ENCODE data around the gene CAPN3. TPM values are rescaled to one million over a fixed set of nuclear protein-coding genes. Genes with fewer than 3 reads are reported as not detected.

The CAPN3 gene
- polyA plus RNA-seq, 3 donors = 28.7 to 37.7 (median 33.0) TPM

- DNase-seq = no peak
Measured at GRCh38 chr15:42387603-42388002, 28.3 kb downstream of the CAPN3 start.

GRCh38 chr15:42392309-42393024, 33.2 kb downstream of the CAPN3 start:
- DNase-seq = no peak

GRCh38 chr15:42394106-42394505, 34.8 kb downstream of the CAPN3 start:
- DNase-seq = no peak

DNA sequence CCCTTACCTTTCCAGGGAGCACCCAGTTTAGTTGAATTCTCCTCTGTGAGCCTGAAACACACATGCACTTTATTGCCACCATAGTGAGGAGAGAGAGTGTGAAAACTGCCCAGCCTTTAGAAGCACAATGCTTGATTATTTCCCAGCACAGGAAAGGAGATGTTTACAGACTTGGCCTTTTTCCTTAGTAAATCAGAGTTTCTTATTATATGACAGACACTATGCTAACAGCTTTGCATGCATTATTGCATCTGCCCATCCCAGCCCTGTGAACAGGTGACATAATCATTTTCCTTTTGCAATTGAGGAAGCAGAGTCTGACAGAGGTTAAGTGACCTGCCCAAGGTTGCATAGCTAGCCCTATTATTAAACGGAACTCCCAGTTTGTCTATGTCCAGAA, 36.5 kb downstream of the CAPN3 start:
- DNase-seq = no peak

DNA sequence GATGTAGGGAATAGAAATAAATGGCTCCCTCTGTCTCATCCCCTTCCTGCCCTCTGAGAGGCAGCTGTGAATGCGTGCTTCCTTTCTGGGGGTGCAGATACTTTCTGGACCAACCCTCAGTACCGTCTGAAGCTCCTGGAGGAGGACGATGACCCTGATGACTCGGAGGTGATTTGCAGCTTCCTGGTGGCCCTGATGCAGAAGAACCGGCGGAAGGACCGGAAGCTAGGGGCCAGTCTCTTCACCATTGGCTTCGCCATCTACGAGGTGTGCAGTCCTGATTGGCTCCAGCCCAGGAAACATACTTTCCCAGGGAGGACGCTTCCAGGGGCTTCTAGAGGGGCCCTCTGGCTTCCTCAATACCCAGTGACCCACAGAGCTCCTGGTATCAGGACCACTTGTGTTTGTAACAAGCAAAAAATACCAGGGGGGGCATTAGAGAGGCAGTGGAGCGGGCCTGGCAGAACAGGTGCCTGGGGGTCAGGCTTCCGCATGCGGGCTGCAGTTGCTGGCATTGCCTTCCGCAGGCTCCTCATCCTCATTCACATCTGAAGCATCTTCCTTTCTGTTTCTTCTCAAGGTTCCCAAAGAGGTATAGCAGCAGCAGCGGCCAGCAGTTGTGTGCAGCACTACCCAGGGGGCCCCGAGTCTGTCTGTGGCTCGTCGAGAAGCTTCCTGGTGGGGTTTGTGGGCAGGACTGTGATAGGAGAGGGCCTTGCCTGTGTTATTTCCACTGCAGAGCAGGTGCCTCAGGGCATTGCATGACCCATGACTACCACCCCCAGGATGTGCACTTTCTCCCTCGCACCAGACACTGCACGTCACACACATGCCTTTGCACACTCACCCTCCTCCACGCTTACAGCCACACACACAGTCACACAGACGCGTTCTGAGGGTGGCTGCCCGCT, 42.5 kb downstream of the CAPN3 start:
- DNase-seq = no peak

- no peak for DNase-seq
Measured at GRCh38 chr15:42402455-42403205, 43.3 kb downstream of the CAPN3 start.

DNA sequence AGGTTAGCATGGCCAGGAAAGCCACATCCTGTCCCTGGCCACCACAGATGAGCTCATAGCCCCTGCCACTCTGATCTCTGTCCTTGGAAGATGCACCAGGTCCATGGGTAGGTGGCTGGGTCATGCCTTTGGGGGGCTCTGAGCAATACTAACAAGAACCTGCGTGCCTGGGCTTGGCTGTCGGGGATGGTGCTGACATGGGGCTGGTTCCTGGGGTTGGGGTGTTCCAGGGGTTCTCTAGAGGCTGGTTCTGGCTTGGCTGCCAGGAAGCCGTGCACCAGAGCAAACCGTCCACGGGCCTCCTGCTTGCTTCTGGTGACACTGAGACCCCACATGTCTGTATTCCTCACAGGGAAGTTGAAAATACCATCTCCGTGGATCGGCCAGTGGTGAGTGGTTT, 44.1 kb downstream of the CAPN3 start:
- no peak for DNase-seq

- no peak for DNase-seq
Measured at GRCh38 chr15:42404461-42405235, 45.3 kb downstream of the CAPN3 start.

DNA sequence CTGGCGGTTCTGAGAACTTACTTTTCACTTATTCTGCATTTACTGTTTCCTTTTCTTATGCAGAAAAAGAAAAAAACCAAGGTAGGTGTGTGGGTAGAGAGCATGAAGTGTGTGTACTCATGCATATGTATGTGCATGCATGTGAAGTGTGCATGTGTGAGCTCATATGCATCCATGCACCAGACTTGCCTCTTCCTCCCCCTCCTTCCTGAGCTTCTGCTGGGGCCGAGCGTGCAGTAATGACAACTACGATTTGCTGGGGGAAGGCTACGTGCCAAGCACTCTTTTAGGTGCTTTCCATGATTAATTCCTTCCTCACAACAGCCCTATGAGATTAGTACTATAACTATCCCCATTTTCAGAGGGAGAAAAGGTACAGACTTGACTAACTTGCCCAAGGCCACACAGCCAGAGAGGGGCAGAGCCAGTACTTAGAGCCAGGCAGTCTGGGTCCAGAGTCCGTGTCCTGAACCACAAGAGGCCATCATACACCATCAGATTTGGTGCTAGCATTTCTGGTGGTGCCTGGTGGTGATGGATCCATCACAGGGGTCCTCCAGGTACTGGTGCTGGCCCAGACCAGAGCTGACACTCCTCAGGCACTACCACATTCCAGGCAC, 46.7 kb downstream of the CAPN3 start:
- DNase-seq = no peak

DNA sequence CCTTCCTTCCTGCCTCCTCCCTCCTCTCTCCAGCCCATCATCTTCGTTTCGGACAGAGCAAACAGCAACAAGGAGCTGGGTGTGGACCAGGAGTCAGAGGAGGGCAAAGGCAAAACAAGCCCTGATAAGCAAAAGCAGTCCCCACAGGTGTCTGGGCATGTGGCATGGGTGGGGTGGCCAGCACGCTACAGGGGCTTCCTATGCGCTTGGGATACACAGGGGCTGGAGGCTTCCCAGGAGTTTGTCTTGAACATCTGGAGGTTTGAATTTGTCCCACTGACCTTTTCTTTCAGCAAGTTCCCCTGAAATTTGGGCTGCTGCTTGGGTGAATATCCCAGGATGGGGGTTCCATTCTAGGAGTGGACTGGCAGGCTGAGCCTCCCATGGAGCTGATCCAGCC, 48.9 kb downstream of the CAPN3 start:
- DNase-seq = no peak

DNA sequence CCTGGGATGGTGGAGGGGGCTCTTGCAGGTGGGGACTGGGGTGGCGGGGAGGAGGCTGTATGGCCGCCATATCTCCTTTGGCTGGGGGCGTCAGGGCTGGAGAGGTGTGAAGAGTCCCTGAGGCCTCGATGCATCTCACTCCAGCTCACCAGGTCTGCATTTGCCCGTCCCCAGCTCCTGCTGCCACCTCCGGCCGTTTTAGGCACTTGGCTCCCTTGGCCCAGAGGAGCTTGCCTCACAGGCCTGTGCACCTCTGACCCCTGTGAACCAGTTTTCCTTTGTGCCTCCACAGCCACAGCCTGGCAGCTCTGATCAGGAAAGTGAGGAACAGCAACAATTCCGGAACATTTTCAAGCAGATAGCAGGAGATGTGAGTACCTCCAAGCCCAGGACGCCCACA, 49.7 kb downstream of the CAPN3 start:
- DNase-seq = no peak

GRCh38 chr15:42411884-42412283, 52.6 kb downstream of the CAPN3 start:
- no peak for DNase-seq

- DNase-seq = no peak
Measured at GRCh38 chr15:42413920-42414319, 54.6 kb downstream of the CAPN3 start.

DNA sequence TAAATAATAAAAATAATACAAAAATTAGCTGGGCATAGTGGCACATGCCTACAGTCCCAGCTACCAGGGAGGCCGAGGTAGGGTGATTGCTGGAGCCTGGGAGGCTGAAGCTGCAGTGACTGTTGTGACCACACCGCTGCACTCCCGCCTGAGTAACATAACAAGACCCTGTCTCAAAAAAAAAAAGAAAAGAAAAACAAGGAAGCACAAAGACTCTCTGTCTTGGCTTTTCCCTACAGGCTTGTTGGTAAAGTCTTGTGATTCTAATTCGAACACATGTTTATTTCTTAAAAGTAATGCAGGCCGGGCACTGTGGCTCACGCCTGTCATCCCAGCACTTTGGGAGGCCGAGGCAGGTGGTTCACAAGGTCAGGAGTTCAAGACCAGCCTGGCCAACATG, 60.1 kb downstream of the CAPN3 start:
- no peak for DNase-seq

DNA sequence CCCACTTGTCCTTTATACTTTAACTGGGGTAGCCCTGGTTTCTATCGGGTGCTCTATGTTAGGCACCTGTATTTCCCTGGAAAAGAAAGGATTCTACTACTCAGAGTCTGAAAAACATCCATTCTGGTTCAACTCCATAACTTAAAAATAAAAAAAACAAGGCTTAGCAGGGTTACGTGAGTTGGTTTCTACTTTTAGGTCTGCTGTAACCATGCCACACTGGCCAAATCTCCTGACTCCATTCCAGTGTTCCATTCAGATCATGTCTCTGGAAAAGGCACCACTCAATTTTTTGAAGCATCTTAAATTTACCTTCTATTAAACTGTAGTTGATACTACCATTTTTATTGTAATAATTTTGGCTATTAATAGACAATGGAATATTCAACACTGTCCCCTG, 62.1 kb downstream of the CAPN3 start:
- DNase-seq = no peak

DNA sequence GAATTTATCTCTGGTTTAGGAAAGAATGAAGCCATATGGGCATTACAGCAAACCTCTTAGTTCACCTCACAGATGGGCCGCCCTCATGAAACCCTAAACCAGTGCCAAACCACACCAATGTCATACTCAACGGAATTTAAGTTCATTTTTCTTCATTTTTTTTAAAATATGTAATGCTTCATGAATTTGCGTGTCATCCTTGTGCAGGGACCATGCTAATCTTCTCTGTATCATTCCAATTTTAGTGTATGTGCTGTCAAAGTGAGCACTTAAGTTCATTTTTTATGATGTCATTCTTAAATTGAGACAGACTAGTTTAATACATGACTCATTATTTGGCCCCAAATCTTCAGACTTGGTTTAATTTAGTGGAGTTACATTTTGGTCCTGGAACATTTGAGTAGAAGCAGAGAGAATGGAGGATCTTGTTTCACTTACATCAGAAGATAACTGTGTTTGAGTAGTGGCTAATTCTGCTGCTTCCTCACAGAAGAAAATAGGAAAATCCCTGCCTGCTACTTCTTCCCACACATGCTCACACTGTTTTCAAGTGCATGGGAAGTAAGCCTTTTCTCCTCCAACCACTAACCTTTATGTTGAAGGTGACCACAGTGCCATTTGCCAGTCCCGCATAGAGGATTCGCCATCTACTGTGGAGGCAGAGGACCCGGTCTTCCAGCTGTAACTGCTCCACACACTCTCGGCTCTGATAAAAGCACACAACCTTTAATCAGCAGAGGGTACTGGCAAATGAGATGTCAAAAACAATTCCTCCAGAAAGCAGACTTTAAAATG, 68.3 kb downstream of the CAPN3 start:
- no peak for DNase-seq

DNA sequence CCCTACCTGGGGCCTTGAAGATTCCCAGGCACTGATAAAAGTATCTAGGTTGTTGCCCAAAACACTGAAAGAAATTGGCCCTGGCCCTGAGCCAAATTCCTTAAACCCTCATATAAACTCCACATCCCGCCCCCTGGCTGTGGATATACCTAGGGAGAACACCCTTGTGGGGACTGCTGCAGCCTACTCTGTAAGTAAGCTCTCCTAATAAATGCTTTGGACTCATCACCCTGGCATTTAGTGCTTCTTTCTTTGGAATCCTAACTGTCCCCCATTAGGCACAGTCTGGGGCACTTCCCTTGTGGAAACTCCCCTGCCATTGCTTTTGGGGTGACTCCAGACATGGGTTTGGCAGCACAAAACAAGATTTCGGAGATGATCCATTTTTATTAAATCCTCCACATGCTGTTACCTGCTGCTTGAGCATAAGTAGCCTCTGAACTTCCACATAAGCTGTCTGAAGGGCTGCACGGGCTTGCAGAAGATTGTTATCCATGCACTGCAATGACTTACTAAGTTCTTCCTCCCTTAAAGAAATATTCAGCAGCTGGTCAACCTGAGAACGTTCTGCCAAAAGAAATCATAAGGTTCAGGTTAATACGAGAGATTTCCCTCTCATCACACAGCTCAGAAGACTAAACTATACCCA, 85.2 kb downstream of the CAPN3 start:
- DNase-seq = no peak

DNA sequence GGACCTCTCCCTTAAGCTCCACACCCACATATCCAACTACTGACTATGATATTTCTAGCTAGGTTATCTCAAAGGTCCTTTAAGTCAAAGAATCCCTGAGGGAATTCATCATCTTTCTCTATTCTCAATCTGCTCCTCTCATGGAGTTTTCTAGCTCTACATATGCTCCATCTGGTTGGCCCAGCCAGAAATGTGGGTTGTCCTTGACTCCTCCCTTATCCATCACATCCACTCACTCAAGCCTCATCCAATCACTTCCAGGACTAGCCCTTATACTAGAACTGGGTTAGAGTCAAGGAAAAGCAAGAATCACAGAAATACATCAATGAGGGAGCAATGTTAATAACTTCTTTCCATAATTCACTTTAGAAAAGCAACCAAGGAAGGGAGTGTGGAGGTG, 86.2 kb downstream of the CAPN3 start:
- no peak for DNase-seq

GRCh38 chr15:42447599-42447998, 88.3 kb downstream of the CAPN3 start:
- no peak for DNase-seq

DNA sequence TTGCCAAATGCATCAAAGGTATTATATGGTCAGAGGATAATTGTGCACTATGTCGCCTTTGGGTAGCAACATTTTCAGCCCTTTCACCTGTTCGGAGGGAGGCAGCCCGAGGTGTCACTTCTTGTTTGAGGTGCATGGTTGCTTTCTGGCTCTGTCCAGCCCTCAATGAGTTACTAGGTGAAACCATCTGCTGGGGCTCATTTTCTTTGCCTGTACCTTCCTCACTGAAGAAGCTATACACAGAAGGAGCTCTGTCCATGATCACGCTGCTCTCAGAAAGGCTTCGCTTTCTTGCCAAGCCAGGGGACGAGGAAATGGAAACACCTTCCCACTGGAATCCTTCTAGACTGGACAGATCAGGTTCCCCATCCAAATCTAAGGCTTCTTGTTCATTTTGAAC, 89.0 kb downstream of the CAPN3 start:
- no peak for DNase-seq

Measured in renal pelvis (tissue), 4 donors.